ENCODE measurements around the gene PROCR.
A peak's percentile ranks its signal among the peaks of the same experiment; 100 is the strongest.
"Not testable (repeated sequence)": the region's sequence is repeated elsewhere in the genome, so short reads cannot be mapped to it uniquely, and the experiment has no call there.

Gene PROCR

GRCh38 chr20:35193031-35193791 is 21.3 kb downstream of the PROCR start:
- not testable (repeated sequence) for DNase-seq (ENCODE audit: low read depth in 2 of 2)

GRCh38 chr20:35196313-35196712 is 24.4 kb downstream of the PROCR start:
- DNase-seq (ENCODE audit: low read depth in 2 of 2): no peak

GRCh38 chr20:35199740-35200139 is 27.9 kb downstream of the PROCR start:
- no peak for DNase-seq (ENCODE audit: low read depth in 2 of 2)

- no peak for DNase-seq (ENCODE audit: low read depth in 2 of 2)
These were observed 28.4 kb downstream of the PROCR start for GRCh38 chr20:35200267-35200666.

GRCh38 chr20:35201467-35201866 is 29.6 kb downstream of the PROCR start:
- DNase-seq (ENCODE audit: low read depth in 2 of 2): not testable (repeated sequence)

- DNase-seq (ENCODE audit: low read depth in 2 of 2): no peak
These were observed 34.9 kb downstream of the PROCR start for GRCh38 chr20:35206802-35207201.

GRCh38 chr20:35207950-35208611 is 36.2 kb downstream of the PROCR start:
- peak; percentile 63 to 72 for DNase-seq (ENCODE audit: low read depth in 2 of 2)

GRCh38 chr20:35215066-35215956 is 43.4 kb downstream of the PROCR start:
- no peak for DNase-seq (ENCODE audit: low read depth in 2 of 2)

GRCh38 chr20:35216541-35216940 is 44.7 kb downstream of the PROCR start:
- DNase-seq (ENCODE audit: low read depth in 2 of 2): no peak

- DNase-seq (ENCODE audit: low read depth in 2 of 2): no peak
These were observed 52.1 kb downstream of the PROCR start for GRCh38 chr20:35223941-35224340.

- no peak for DNase-seq (ENCODE audit: low read depth in 2 of 2)
These were observed 52.7 kb downstream of the PROCR start for GRCh38 chr20:35224536-35224935.

GRCh38 chr20:35225319-35226125 is 53.6 kb downstream of the PROCR start:
- no peak for DNase-seq (ENCODE audit: low read depth in 2 of 2)

- DNase-seq (ENCODE audit: low read depth in 2 of 2): no peak
These were observed 54.4 kb downstream of the PROCR start, which contains the start of gene MMP24 for GRCh38 chr20:35226126-35226883. MMP24 (plus strand) TSS chr20:35226690; CDS start chr20:35226739, 49 bp downstream.

All from stimulated activated CD4-positive, alpha-beta T cell treated with anti-CD3 and anti-CD28 coated beads, Interleukin-1b, Interleukin-23, amount 100 ng/mL, for 4 hours (primary cell).